HepG2 (cell line): ENCODE results near the gene NHLH2. TPM values are rescaled to one million over a fixed set of nuclear protein-coding genes. Genes with fewer than 3 reads are reported as not detected.

Experiments
- CHCHD3 ChIP-seq: sonication (generic); formaldehyde crosslinking; IDR thresholded peaks from 2 replicates; pipeline ENCODE4 v1.8.0; 2022; ENCODE audit warnings: mild to moderate bottlenecking, missing genetic modification reagents, moderate library complexity
- CHD4 ChIP-seq: fragments of 200-600 bp; sonication (generic); IDR thresholded peaks from 2 replicates; pipeline ENCODE4 v1.7.0; 2017; ENCODE audit warnings: mild to moderate bottlenecking, low read length, borderline replicate concordance
- HOXA9 ChIP-seq: sonication (generic); formaldehyde crosslinking; IDR thresholded peaks from 2 replicates; pipeline ENCODE4 v1.8.1; 2022; ENCODE audit warnings: missing genetic modification reagents, mild to moderate bottlenecking, moderate library complexity, borderline replicate concordance
- ISX ChIP-seq: sonication (generic); formaldehyde crosslinking; conservative IDR thresholded peaks from 2 replicates; pipeline ENCODE4 v1.5.0; 2020; ENCODE audit warnings: missing genetic modification reagents
- MTERF4 ChIP-seq: sonication (generic); formaldehyde crosslinking; IDR thresholded peaks from 2 replicates; pipeline ENCODE4 v1.8.0; 2023; ENCODE audit warnings: mild to moderate bottlenecking, missing genetic modification reagents
- POGK ChIP-seq: sonication (generic); formaldehyde crosslinking; conservative IDR thresholded peaks from 2 replicates; pipeline ENCODE4 v1.8.0; 2022; ENCODE audit warnings: mild to moderate bottlenecking, moderate library complexity, missing genetic modification reagents
- ZBTB39 ChIP-seq: sonication (generic); formaldehyde crosslinking; IDR thresholded peaks from 2 replicates; pipeline ENCODE4 v1.5.0; 2020; ENCODE audit warnings: missing genetic modification reagents
- ZNF17 ChIP-seq: sonication (generic); formaldehyde crosslinking; IDR thresholded peaks from 2 replicates; pipeline ENCODE4 v1.5.0; 2020; ENCODE audit warnings: mild to moderate bottlenecking, missing genetic modification reagents
- ZNF232 ChIP-seq: sonication (generic); formaldehyde crosslinking; IDR thresholded peaks from 2 replicates; pipeline ENCODE4 v1.4.0; 2020; ENCODE audit warnings: missing genetic modification reagents, borderline replicate concordance
- ZNF704 ChIP-seq: sonication (generic); formaldehyde crosslinking; IDR thresholded peaks from 2 replicates; pipeline ENCODE4 v1.8.1; 2023; ENCODE audit warnings: mild to moderate bottlenecking, inconsistent platforms, moderate library complexity, missing genetic modification reagents, borderline replicate concordance
- polyA plus RNA-seq, 8 experiments: library from polyadenylated mRNA; depleted of rRNA in 3 of 8; stranded (reverse) in 7 of 8; unstranded in 1 of 8; fragments of >200 nt; fragmentation: Illumina TruSeq in 4 of 8; extraction: Trizol in 4 of 8; gene quantifications; 2 replicates each; pipeline versions ENCODE4 v1.2.1 to v1.2.3, GENCODE V29; 2011 to 2016; ENCODE audit warnings: low read depth in 4 of 8, missing spikeins in 1 of 8, mixed read lengths in 1 of 8; ENCODE audit not compliant: insufficient read depth in 1 of 8
- total RNA-seq, 5 experiments: library from RNA; depleted of rRNA; stranded (reverse); fragments of >200 nt; fragmentation: Illumina TruSeq; extraction: Trizol; gene quantifications; 2 replicates each; pipeline ENCODE4 v1.2.3, GENCODE V29; 2016; ENCODE audit warnings: low read depth in 1 of 5

Gene NHLH2
- total and polyA plus RNA-seq, 2 of the 13 experiments (the other 11 are each of a cell fraction or from before 2014, with no cell fraction given): not detected

GRCh38 chr1:115797486-115797885 lies 43.4 kb downstream of the NHLH2 start (continued):
- TF ChIP-seq ZBTB39 (CRISPR knock-in tag) (no peak), ZNF17 (CRISPR knock-in tag) (no peak), ZNF704 (CRISPR knock-in tag) (no peak), ZNF232 (no peak), CHCHD3 (CRISPR knock-in tag) (no peak), HOXA9 (CRISPR knock-in tag) (no peak), POGK (CRISPR knock-in tag) (no peak), CHD4 (no peak), ISX (CRISPR knock-in tag) (no peak), MTERF4 (no peak)
- TF ChIP-seq, all 625 proteins: peak for 0
